Amniotic epithelial cell (primary cell): ENCODE measurements around the gene OR6J1.
"Not testable (repeated sequence)": the region's sequence is repeated elsewhere in the genome, so short reads cannot be mapped to it uniquely, and the experiment has no call there.

Source experiments
- DNase-seq: peaks from one replicate; pipeline ENCODE4 v3.0.0-alpha.2; 2010; ENCODE audit warnings: low read depth

OR6J1 gene

GRCh38 chr14:22650960-22651521, 6.9 kb upstream of the OR6J1 start:
- no peak for DNase-seq

GRCh38 chr14:22650046-22650739, 6.0 kb upstream of the OR6J1 start:
- DNase-seq, result no peak

- DNase-seq, result no peak
These were observed 4.4 kb upstream of the OR6J1 start for GRCh38 chr14:22648506-22648905.

GRCh38 chr14:22646570-22647254, 2.6 kb upstream of the OR6J1 start:
- DNase-seq, result peak; percentile 86

GRCh38 chr14:22641846-22642245, 2.3 kb downstream of the OR6J1 start:
- DNase-seq, result no peak

GRCh38 chr14:22640192-22640591, 4.0 kb downstream of the OR6J1 start:
- no peak for DNase-seq

- DNase-seq, result not testable (repeated sequence)
These were observed 8.2 kb downstream of the OR6J1 start for GRCh38 chr14:22635980-22636379.

GRCh38 chr14:22634233-22634900, 9.8 kb downstream of the OR6J1 start:
- no peak for DNase-seq

- DNase-seq, result no peak
These were observed 13.7 kb downstream of the OR6J1 start for GRCh38 chr14:22630486-22630885.

- DNase-seq, result no peak
These were observed 14.1 kb downstream of the OR6J1 start for GRCh38 chr14:22630066-22630465.

- DNase-seq, result no peak
These were observed 14.8 kb downstream of the OR6J1 start for GRCh38 chr14:22629361-22629760.

- DNase-seq, result no peak
These were observed 16.5 kb downstream of the OR6J1 start for GRCh38 chr14:22627506-22628263.

- no peak for DNase-seq
These were observed 17.6 kb downstream of the OR6J1 start for GRCh38 chr14:22626590-22626989.

GRCh38 chr14:22623047-22623446, 21.1 kb downstream of the OR6J1 start:
- no peak for DNase-seq

GRCh38 chr14:22622255-22622654, 21.9 kb downstream of the OR6J1 start:
- no peak for DNase-seq

GRCh38 chr14:22615765-22616164, 28.4 kb downstream of the OR6J1 start:
- DNase-seq, result not testable (repeated sequence)

- peak; percentile 93 for DNase-seq
These were observed 29.8 kb downstream of the OR6J1 start for GRCh38 chr14:22614240-22614799.

- DNase-seq, result no peak
These were observed 30.4 kb downstream of the OR6J1 start for GRCh38 chr14:22613736-22614239.

- no peak for DNase-seq
These were observed 31.0 kb downstream of the OR6J1 start for GRCh38 chr14:22613106-22613695.

GRCh38 chr14:22610931-22611330, 33.2 kb downstream of the OR6J1 start:
- no peak for DNase-seq

GRCh38 chr14:22607291-22607690, 36.9 kb downstream of the OR6J1 start:
- no peak for DNase-seq
